ENCODE results near the gene SMIM23. TPM values are rescaled to one million over a fixed set of nuclear protein-coding genes. Genes with fewer than 3 reads are reported as not detected.

Gene SMIM23
- total RNA-seq, 8 experiments from 2014 or later, result not detected

- in situ Hi-C loops (cut with MboI; ENCODE audit: low pct_unique_long_range_greater_than_20kb in 2 of 9, low sequenced_read_pairs in 9 of 9, unreplicated experiment in 9 of 9), result no loop called here
- Histone ChIP-seq H3K4me3 (no peak overlapping the region), H3K27ac (no peak overlapping the region), H3K4me1 (replicated peaks in 1 of 2) (no peaks in the 10 kb centered on the region)
- 0 to 100% (median 71%) methylated on average over 1 to 4 of the region's 5 CpGs for WGBS, 10 experiments
- ATAC-seq (replicated peaks in 6 of 8), result no peak
Observed at GRCh38 chr5:171755354-171755821, 30.2 kb upstream of the SMIM23 start.

- in situ Hi-C loops (cut with MboI; ENCODE audit: low pct_unique_long_range_greater_than_20kb in 2 of 9, low sequenced_read_pairs in 9 of 9, unreplicated experiment in 9 of 9), result no loop called here
- 16 to 81% (median 57%) methylated on average over 1 to 4 of the region's 4 CpGs for WGBS, 10 experiments
- no peak overlapping the region for H3K27ac ChIP-seq
- no peak overlapping the region for H3K4me3 ChIP-seq
- H3K4me1 ChIP-seq (replicated peaks in 1 of 2), result no peaks in the 10 kb centered on the region
- peak in 3 of 8 experiments; percentile 36 to 86 (median 82) for ATAC-seq (replicated peaks in 6 of 8)
Observed at GRCh38 chr5:171757853-171758535, 27.6 kb upstream of the SMIM23 start.

- no peak for ATAC-seq (replicated peaks in 6 of 8)
Observed at GRCh38 chr5:171759777-171760176, 25.8 kb upstream of the SMIM23 start.

GRCh38 chr5:171762021-171762608, 23.5 kb upstream of the SMIM23 start:
- Histone ChIP-seq H3K27ac (no peak overlapping the region), H3K4me3 (no peak overlapping the region), H3K4me1 (replicated peaks in 1 of 2) (no peaks in the 10 kb centered on the region)
- ATAC-seq (replicated peaks in 6 of 8), result peak in 3 of 8 experiments; percentile 57 to 80 (median 73)
- WGBS, 10 experiments, result 0 to 93% (median 52%) methylated on average over 1 to 8 of the region's 11 CpGs; no CpG with 5 or more reads in 2 of the 10 experiments
- in situ Hi-C loops (cut with MboI; ENCODE audit: low pct_unique_long_range_greater_than_20kb in 2 of 9, low sequenced_read_pairs in 9 of 9, unreplicated experiment in 9 of 9), result no loop called here

More at GRCh38 chr5:171759777-171760176, 25.8 kb upstream of the SMIM23 start:
- 43 to 100% (median 83%) methylated on average over 1 of the region's 1 CpG; no CpG with 5 or more reads in 3 of the 10 experiments for WGBS, 10 experiments
- Histone ChIP-seq H3K4me3 (no peak overlapping the region), H3K27ac (no peak overlapping the region), H3K4me1 (replicated peaks in 1 of 2) (no peaks in the 10 kb centered on the region)
- in situ Hi-C loops (cut with MboI; ENCODE audit: low pct_unique_long_range_greater_than_20kb in 2 of 9, low sequenced_read_pairs in 9 of 9, unreplicated experiment in 9 of 9), result no loop called here

- Histone ChIP-seq H3K4me1 (replicated peaks in 1 of 2) (no peaks in the 10 kb centered on the region), H3K27ac (no peak overlapping the region), H3K4me3 (no peak overlapping the region)
- in situ Hi-C loops (cut with MboI; ENCODE audit: low pct_unique_long_range_greater_than_20kb in 2 of 9, low sequenced_read_pairs in 9 of 9, unreplicated experiment in 9 of 9), result no loop called here
- WGBS, 10 experiments, result 13 to 100% (median 71%) methylated on average over 1 to 9 of the region's 20 CpGs; no CpG with 5 or more reads in 1 of the 10 experiments
- peak in 2 of 8 experiments; percentile 35 to 74 for ATAC-seq (replicated peaks in 6 of 8)
Observed at GRCh38 chr5:171762903-171763302, 22.7 kb upstream of the SMIM23 start.

- ATAC-seq (replicated peaks in 6 of 8), result no peak
- WGBS, 10 experiments, result 50 to 100% (median 87%) methylated on average over 1 to 7 of the region's 8 CpGs; no CpG with 5 or more reads in 2 of the 10 experiments
- Histone ChIP-seq H3K27ac (no peak overlapping the region), H3K4me3 (no peak overlapping the region), H3K4me1 (replicated peaks in 1 of 2) (no peaks in the 10 kb centered on the region)
- in situ Hi-C loops (cut with MboI; ENCODE audit: low pct_unique_long_range_greater_than_20kb in 2 of 9, low sequenced_read_pairs in 9 of 9, unreplicated experiment in 9 of 9), result no loop called here
Observed at GRCh38 chr5:171764265-171764664, 21.4 kb upstream of the SMIM23 start.

GRCh38 chr5:171766875-171767274, 18.7 kb upstream of the SMIM23 start:
- Histone ChIP-seq H3K4me1 (replicated peaks in 1 of 2) (no peaks in the 10 kb centered on the region), H3K27ac (no peak overlapping the region), H3K4me3 (no peak overlapping the region)
- 11 to 89% (median 74%) methylated on average over 1 to 2 of the region's 2 CpGs; no CpG with 5 or more reads in 1 of the 10 experiments for WGBS, 10 experiments
- no peak for ATAC-seq (replicated peaks in 6 of 8)
- in situ Hi-C loops (cut with MboI; ENCODE audit: low pct_unique_long_range_greater_than_20kb in 2 of 9, low sequenced_read_pairs in 9 of 9, unreplicated experiment in 9 of 9), result no loop called here

GRCh38 chr5:171770153-171770552, 15.5 kb upstream of the SMIM23 start:
- H3K27ac ChIP-seq, result no peak overlapping the region
- H3K4me3 ChIP-seq, result no peak overlapping the region
- 0 to 30% (median 17%) methylated on average over 1 to 2 of the region's 4 CpGs; no CpG with 5 or more reads in 6 of the 10 experiments for WGBS, 10 experiments
- no peaks in the 10 kb centered on the region for H3K4me1 ChIP-seq (replicated peaks in 1 of 2)
- ATAC-seq (replicated peaks in 6 of 8), result peak in 2 of 8 experiments; percentile 28 to 44
- in situ Hi-C loops (cut with MboI; ENCODE audit: low pct_unique_long_range_greater_than_20kb in 2 of 9, low sequenced_read_pairs in 9 of 9, unreplicated experiment in 9 of 9), result no loop called here

- no peak for ATAC-seq (replicated peaks in 6 of 8)
- H3K4me1 ChIP-seq (replicated peaks in 1 of 2), result no peaks in the 10 kb centered on the region
- in situ Hi-C loops (cut with MboI; ENCODE audit: low pct_unique_long_range_greater_than_20kb in 2 of 9, low sequenced_read_pairs in 9 of 9, unreplicated experiment in 9 of 9), result no loop called here
- no peak overlapping the region for H3K27ac ChIP-seq
- no peak overlapping the region for H3K4me3 ChIP-seq
- 47 to 100% (median 82%) methylated on average over 1 to 3 of the region's 3 CpGs; no CpG with 5 or more reads in 1 of the 10 experiments for WGBS, 10 experiments
Observed at GRCh38 chr5:171771856-171772255, 13.8 kb upstream of the SMIM23 start.

GRCh38 chr5:171773106-171773505, 12.5 kb upstream of the SMIM23 start:
- in situ Hi-C loops (cut with MboI; ENCODE audit: low pct_unique_long_range_greater_than_20kb in 2 of 9, low sequenced_read_pairs in 9 of 9, unreplicated experiment in 9 of 9), result no loop called here
- ATAC-seq (replicated peaks in 6 of 8), result no peak
- WGBS, 10 experiments, result 0 to 100% (median 73%) methylated on average over 1 to 5 of the region's 8 CpGs; no CpG with 5 or more reads in 3 of the 10 experiments

GRCh38 chr5:171774418-171774817, 11.2 kb upstream of the SMIM23 start:
- 67 to 100% (median 100%) methylated on average over 1 to 3 of the region's 9 CpGs; no CpG with 5 or more reads in 7 of the 10 experiments for WGBS, 10 experiments
- no peak for ATAC-seq (replicated peaks in 6 of 8)
- H3K4me3 ChIP-seq, result no peak overlapping the region
- in situ Hi-C loops (cut with MboI; ENCODE audit: low pct_unique_long_range_greater_than_20kb in 2 of 9, low sequenced_read_pairs in 9 of 9, unreplicated experiment in 9 of 9), result no loop called here
- H3K4me1 ChIP-seq (replicated peaks in 1 of 2), result no peaks in the 10 kb centered on the region
- no peak overlapping the region for H3K27ac ChIP-seq

More at GRCh38 chr5:171773106-171773505, 12.5 kb upstream of the SMIM23 start:
- Histone ChIP-seq H3K27ac (no peak overlapping the region), H3K4me1 (replicated peaks in 1 of 2) (no peaks in the 10 kb centered on the region), H3K4me3 (no peak overlapping the region)

GRCh38 chr5:171776213-171776612, 9.4 kb upstream of the SMIM23 start:
- in situ Hi-C loops (cut with MboI; ENCODE audit: low pct_unique_long_range_greater_than_20kb in 2 of 9, low sequenced_read_pairs in 9 of 9, unreplicated experiment in 9 of 9), result no loop called here
- Histone ChIP-seq H3K27ac (no peak overlapping the region), H3K4me3 (no peak overlapping the region), H3K4me1 (replicated peaks in 1 of 2) (no peaks in the 10 kb centered on the region)
- WGBS, 10 experiments, result 10 to 88% (median 63%) methylated on average over 2 to 9 of the region's 12 CpGs; no CpG with 5 or more reads in 7 of the 10 experiments
- no peak for ATAC-seq (replicated peaks in 6 of 8)
